Prostate gland (tissue), 2 donors: ENCODE data around the gene PCNX1.

Experiments
- POLR2A ChIP-seq: fragments of 450-650 bp; IDR thresholded peaks from one replicate; pipeline ENCODE4 v1.6.1; 2016; ENCODE audit warnings: antibody characterized with exemption, mild to moderate bottlenecking
- TF ChIP-seq, protein P1 (sequence below), 4 experiments: fragments of 200-600 bp in 2 of 4; fragments of 450-650 bp in 2 of 4; sonication (generic) in 2 of 4; IDR thresholded peaks; 1 replicate in 3 of 4; 2 replicates in 1 of 4; pipeline ENCODE4 v1.5.1; 2016 to 2019; ENCODE audit warnings: antibody characterized with exemption in 4 of 4, mild to moderate bottlenecking in 2 of 4, moderate library complexity in 2 of 4

GRCh38 chr14:70908935-70909641 lies 1.8 kb downstream of the PCNX1 start:
- TF ChIP-seq, protein P1, sequence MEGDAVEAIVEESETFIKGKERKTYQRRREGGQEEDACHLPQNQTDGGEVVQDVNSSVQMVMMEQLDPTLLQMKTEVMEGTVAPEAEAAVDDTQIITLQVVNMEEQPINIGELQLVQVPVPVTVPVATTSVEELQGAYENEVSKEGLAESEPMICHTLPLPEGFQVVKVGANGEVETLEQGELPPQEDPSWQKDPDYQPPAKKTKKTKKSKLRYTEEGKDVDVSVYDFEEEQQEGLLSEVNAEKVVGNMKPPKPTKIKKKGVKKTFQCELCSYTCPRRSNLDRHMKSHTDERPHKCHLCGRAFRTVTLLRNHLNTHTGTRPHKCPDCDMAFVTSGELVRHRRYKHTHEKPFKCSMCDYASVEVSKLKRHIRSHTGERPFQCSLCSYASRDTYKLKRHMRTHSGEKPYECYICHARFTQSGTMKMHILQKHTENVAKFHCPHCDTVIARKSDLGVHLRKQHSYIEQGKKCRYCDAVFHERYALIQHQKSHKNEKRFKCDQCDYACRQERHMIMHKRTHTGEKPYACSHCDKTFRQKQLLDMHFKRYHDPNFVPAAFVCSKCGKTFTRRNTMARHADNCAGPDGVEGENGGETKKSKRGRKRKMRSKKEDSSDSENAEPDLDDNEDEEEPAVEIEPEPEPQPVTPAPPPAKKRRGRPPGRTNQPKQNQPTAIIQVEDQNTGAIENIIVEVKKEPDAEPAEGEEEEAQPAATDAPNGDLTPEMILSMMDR (IDR thresholded peaks at IDR 0.05): no peak
- TF ChIP-seq POLR2A: no peak
